HG03060 (cell line): ENCODE data around the gene SLC38A5.
"Not testable (repeated sequence)": the region's sequence is repeated elsewhere in the genome, so short reads cannot be mapped to it uniquely, and the experiment has no call there.

Source experiments
- ATAC-seq: cut with Tn5 transposase; IDR thresholded peaks from one replicate; pipeline ENCODE4 v1.9.1; 2021; ENCODE audit warnings: low read depth, moderate number of reproducible peaks; ENCODE audit not compliant: unreplicated experiment

SLC38A5 gene

DNA sequence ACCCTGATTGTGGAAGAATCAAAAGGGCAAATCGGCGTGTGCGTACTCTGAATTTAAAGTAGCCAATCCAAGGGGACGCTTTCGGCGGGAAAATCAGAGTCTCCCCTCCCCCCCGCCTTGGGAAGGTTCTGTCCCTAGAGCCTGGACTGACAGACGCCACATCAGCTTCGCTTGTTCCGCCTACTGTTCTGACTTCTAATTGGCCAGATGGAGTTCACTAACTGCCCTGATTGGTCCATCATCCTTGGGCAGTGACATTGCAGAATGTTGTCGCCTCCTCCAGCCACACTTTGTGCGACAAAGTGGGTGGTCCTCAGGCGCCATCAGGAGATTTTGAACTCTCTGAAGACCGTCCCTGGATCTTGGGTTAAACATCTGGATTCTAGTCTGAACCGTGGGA is 58.2 kb downstream of the SLC38A5 start, which contains the start of gene SSX4B:
Gene SSX4B, minus strand, starts transcription at position 101 of the 400 bp plus-strand sequence. CDS start 588 bp downstream, outside the sequence.
- ATAC-seq = not testable (repeated sequence)
